Ovary (tissue), 9 donors: Measurements from ENCODE around the gene VGLL4. TPM values are rescaled to one million over a fixed set of nuclear protein-coding genes. Genes with fewer than 3 reads are reported as not detected.
A peak's percentile ranks its signal among the peaks of the same experiment; 100 is the strongest.

ENCODE experiments used
- DNase-seq, 5 donors: peaks; one replicate each; pipeline ENCODE4 v3.0.0-alpha.2; 2019 to 2020
- H3K27ac ChIP-seq, 2 donors: fragments of 200-600 bp; one replicate each; pipeline versions ENCODE4 v1.5.1 to v1.8.0; 2019 to 2022
- H3K27me3 ChIP-seq: fragments of 200-600 bp; one replicate; pipeline ENCODE4 v1.8.0; 2022
- H3K36me3 ChIP-seq: fragments of 200-600 bp; sonication (generic); one replicate; pipeline ENCODE4 v1.5.1; 2019
- H3K4me1 ChIP-seq: one replicate; pipeline ENCODE4 v1.8.1; 2013; ENCODE audit warnings: mild to moderate bottlenecking, moderate library complexity; ENCODE audit not compliant: insufficient read depth
- H3K4me3 ChIP-seq: fragments of 200-600 bp; sonication (generic); one replicate; pipeline ENCODE4 v1.5.1; 2017
- H3K9me3 ChIP-seq, 2 donors: fragments of 200-600 bp in 1 of 2; sonication (generic) in 1 of 2; one replicate each; pipeline versions ENCODE4 v1.5.1 to v1.8.1; 2013 to 2019; ENCODE audit warnings: mild to moderate bottlenecking in 1 of 2, moderate library complexity in 1 of 2
- CTCF ChIP-seq, 3 donors: fragments of 450-650 bp in 2 of 3; fragments of 200-600 bp in 1 of 3; IDR thresholded peaks; one replicate each; pipeline versions ENCODE4 v1.5.1 to v1.8.0; 2016 to 2022; ENCODE audit warnings: antibody characterized with exemption in 3 of 3, mild to moderate bottlenecking in 1 of 3
- EP300 ChIP-seq: sonication (generic); formaldehyde crosslinking; IDR thresholded peaks from one replicate; pipeline ENCODE4 v1.6.1; 2017; ENCODE audit warnings: antibody characterized with exemption
- POLR2A ChIP-seq: fragments of 450-650 bp; IDR thresholded peaks from one replicate; pipeline ENCODE4 v1.6.1; 2017; ENCODE audit warnings: antibody characterized with exemption, mild to moderate bottlenecking, moderate library complexity
- WGBS, 3 donors: extraction: QIAGEN DNeasy Blood & Tissue Kit in 1 of 3; methylation state at CpG; one replicate each; pipeline versions ENCODE4 v1.1.5 to v1.1.7; 2013 to 2017; 5-methylcytosine and 5-hydroxymethylcytosine counted together
- intact Hi-C, 4 donors: fragments of 100-400 bp; cut with DNase I; formaldehyde crosslinking; loops; one replicate each; pipeline versions ENCODE4 v1.11.0 to v1.15.1; 2022 to 2023
- polyA plus RNA-seq, 2 donors: library from polyadenylated mRNA; stranded (reverse); fragments of 200-250 nt in 1 of 2; fragments of 350-450 nt in 1 of 2; fragmentation: Illumina TruSeq in 1 of 2; extraction: RNeasy Lipid Tissue Mini Kit (QIAGEN cat#74804) in 1 of 2; gene quantifications; one replicate each; pipeline ENCODE4 v1.2.3, GENCODE V29; 2013 to 2014
- small RNA-seq: library from RNA; depleted of rRNA; stranded (forward); fragments of <200 nt; gene quantifications from one replicate; pipeline ENCODE3, GENCODE V24; 2016
- total RNA-seq, 7 donors: library from RNA; depleted of rRNA in 2 of 7; stranded (reverse); fragments of >200 nt in 2 of 7; fragmentation: NEBNext Ultra II Directional in 3 of 7; extraction: Animal tissue kit (Norgen Biotek cat#: 25700) in 3 of 7; gene quantifications; one replicate each; pipeline versions ENCODE4 v1.1.0 to v1.2.4, GENCODE V29; 2016 to 2023
- donor health status: DM: no; HTN: no; CAD: no; lungs with moderate emphysema.
- donor health status: DM: no; HTN: no; CAD: no.
- donor health status: Bipolar disorder and iron deficiency.
- donor health status: DM: yes; HTN: yes; CAD: no.
- donor health status: DM: no; HTN: no; CAD: no.
- donor health status: DM: yes; HTN: yes; CAD: no.

VGLL4 gene
- total and polyA plus RNA-seq, 9 donors, result 73.2 to 120 (median 106) TPM

- Histone ChIP-seq H3K4me3 (no peak overlapping the region), H3K27ac (peak overlapping the region in 1 of 2 donors; percentile 84), H3K36me3 (no peaks in the 10 kb centered on the region), H3K27me3 (no peaks in the 10 kb centered on the region), H3K9me3 (no peaks in the 10 kb centered on the region), H3K4me1 (peaks cover 22% of the 10 kb centered on the region)
- intact Hi-C loops, result no loop called here
- peak in 1 of 5 donors; percentile 53 for DNase-seq
- TF ChIP-seq POLR2A (no peak), EP300 (no peak), CTCF (IDR thresholded peaks at IDR 0.05) (no peak)
- WGBS, 3 donors, result 55 to 61% (median 58%) methylated on average over 5 of the region's 5 CpGs
These were observed 133.7 kb downstream of the VGLL4 start for GRCh38 chr3:11510001-11510340.

GRCh38 chr3:11509173-11510000, 134.3 kb downstream of the VGLL4 start:
- 8 to 12% (median 10%) methylated on average over 9 of the region's 9 CpGs for WGBS, 3 donors
- Histone ChIP-seq H3K36me3 (no peaks in the 10 kb centered on the region), H3K27me3 (no peaks in the 10 kb centered on the region), H3K4me3 (no peak overlapping the region), H3K27ac (peak overlapping the region in 1 of 2 donors; percentile 84), H3K4me1 (peaks cover 22% of the 10 kb centered on the region), H3K9me3 (no peaks in the 10 kb centered on the region)
- TF ChIP-seq POLR2A (no peak), CTCF (IDR thresholded peaks at IDR 0.05) (peak in 1 of 3 donors; percentile 22)
- DNase-seq, result peak; percentile 84 to 87 (median 85)
- intact Hi-C loops, result no loop called here

GRCh38 chr3:11508346-11509172, 135.2 kb downstream of the VGLL4 start:
- intact Hi-C loops, result no loop called here
- WGBS, 3 donors, result 25 to 36% (median 26%) methylated on average over 5 of the region's 5 CpGs
- TF ChIP-seq EP300 (no peak), CTCF (IDR thresholded peaks at IDR 0.05) (no peak), POLR2A (no peak)
- Histone ChIP-seq H3K27me3 (no peaks in the 10 kb centered on the region), H3K4me1 (peaks cover 19% of the 10 kb centered on the region), H3K9me3 (no peaks in the 10 kb centered on the region), H3K4me3 (no peak overlapping the region), H3K27ac (peak overlapping the region; percentile 50 to 84), H3K36me3 (no peaks in the 10 kb centered on the region)
- DNase-seq, result peak in 1 of 5 donors; percentile 15

GRCh38 chr3:11507719-11508118, 136.0 kb downstream of the VGLL4 start:
- TF ChIP-seq POLR2A (no peak), CTCF (IDR thresholded peaks at IDR 0.05) (no peak), EP300 (no peak)
- peak overlapping the region; percentile 50 to 84 for H3K27ac ChIP-seq
- no peaks in the 10 kb centered on the region for H3K36me3 ChIP-seq
- no peak for DNase-seq
- intact Hi-C loops, result no loop called here
- H3K27me3 ChIP-seq, result no peaks in the 10 kb centered on the region
- no peak overlapping the region for H3K4me3 ChIP-seq
- H3K4me1 ChIP-seq, result peaks cover 19% of the 10 kb centered on the region
- H3K9me3 ChIP-seq, result no peaks in the 10 kb centered on the region

Small RNA genes within 50 kb of the gene (small RNA-seq; reads per million reads assigned to genes)
- not detected for gene AC022001.1

Other genes with a start within 250 kb of the VGLL4 start
- 10 to 100 TPM; 10.6 to 29.2 (median 23.7) TPM for gene TAMM41, start 203.0 kb upstream of the VGLL4 start, total RNA-seq
- gene TAMM41, start 203.0 kb upstream of the VGLL4 start, polyA plus RNA-seq, result 10 to 100 TPM; 17.2 to 18.5 TPM